Measurements from ENCODE around the gene NPAS3. TPM values are rescaled to one million over a fixed set of nuclear protein-coding genes. Genes with fewer than 3 reads are reported as not detected.

Gene NPAS3
- total RNA-seq, 6 experiments from 2014 or later: 0.11 to 0.83 (median 0.21) TPM; not detected in 2

- 66% methylated on average over 4 of the region's 4 CpGs for WGBS (ENCODE audit: insufficient coverage, low coverage, low lambda C conversion rate, missing lambda C conversion rate)
- no peaks in the 10 kb centered on the region for H3K9me3 ChIP-seq
- H3K27me3 ChIP-seq: no peaks in the 10 kb centered on the region
- no peak overlapping the region for H3K27ac ChIP-seq
- DNase-seq: no peak
- intact Hi-C loops (cut with DNase I): no loop called here
- H3K4me3 ChIP-seq: no peak overlapping the region
- no peaks in the 10 kb centered on the region for H3K4me1 ChIP-seq
- TF ChIP-seq POLR2A (IDR thresholded peaks at IDR 0.05) (no peak), CTCF (IDR thresholded peaks at IDR 0.05) (no peak)
- ATAC-seq: no peak
- H3K36me3 ChIP-seq: no peaks in the 10 kb centered on the region
These were observed 118.9 kb downstream of the NPAS3 start for GRCh38 chr14:33057585-33057984.

GRCh38 chr14:33061667-33062325 lies 123.1 kb downstream of the NPAS3 start:
- Histone ChIP-seq H3K4me1 (no peaks in the 10 kb centered on the region), H3K9me3 (no peaks in the 10 kb centered on the region), H3K27me3 (no peaks in the 10 kb centered on the region), H3K27ac (no peak overlapping the region), H3K4me3 (no peak overlapping the region), H3K36me3 (no peaks in the 10 kb centered on the region)
- ATAC-seq (no peak), DNase-seq (no peak)
- intact Hi-C loops (cut with DNase I): no loop called here
- 58% methylated on average over 6 of the region's 6 CpGs for WGBS (ENCODE audit: insufficient coverage, low coverage, low lambda C conversion rate, missing lambda C conversion rate)
- TF ChIP-seq CTCF (IDR thresholded peaks at IDR 0.05): no peak
- no peak for TF ChIP-seq POLR2A (IDR thresholded peaks at IDR 0.05)

- Histone ChIP-seq H3K36me3 (no peaks in the 10 kb centered on the region), H3K27ac (no peak overlapping the region), H3K9me3 (no peaks in the 10 kb centered on the region), H3K27me3 (no peaks in the 10 kb centered on the region), H3K4me1 (no peaks in the 10 kb centered on the region), H3K4me3 (no peak overlapping the region)
- intact Hi-C loops (cut with DNase I): no loop called here
- TF ChIP-seq POLR2A (IDR thresholded peaks at IDR 0.05) (no peak), CTCF (IDR thresholded peaks at IDR 0.05) (no peak)
- no peak for DNase-seq
- ATAC-seq: no peak
- 74% methylated on average over 9 of the region's 9 CpGs for WGBS (ENCODE audit: insufficient coverage, low coverage, low lambda C conversion rate, missing lambda C conversion rate)
These were observed 123.8 kb downstream of the NPAS3 start for GRCh38 chr14:33062476-33062875.

- TF ChIP-seq POLR2A (IDR thresholded peaks at IDR 0.05): no peak
- TF ChIP-seq CTCF (IDR thresholded peaks at IDR 0.05): no peak
- DNase-seq: no peak
- Histone ChIP-seq H3K27ac (no peak overlapping the region), H3K27me3 (no peaks in the 10 kb centered on the region), H3K4me1 (no peaks in the 10 kb centered on the region), H3K36me3 (no peaks in the 10 kb centered on the region), H3K4me3 (no peak overlapping the region), H3K9me3 (no peaks in the 10 kb centered on the region)
- intact Hi-C loops (cut with DNase I): no loop called here
- WGBS (ENCODE audit: insufficient coverage, low coverage, low lambda C conversion rate, missing lambda C conversion rate): 29% methylated on average over 2 of the region's 2 CpGs
- ATAC-seq: no peak
These were observed 124.2 kb downstream of the NPAS3 start for GRCh38 chr14:33062881-33063280.
